OCI-LY7 (cell line): ENCODE results near the gene CDK2AP2. TPM values are rescaled to one million over a fixed set of nuclear protein-coding genes. Genes with fewer than 3 reads are reported as not detected.
A peak's percentile ranks its signal among the peaks of the same experiment; 100 is the strongest.

Source experiments
- BruUV-seq: library from RNA; stranded (reverse); fragments of 400-500 nt; replicated peaks from 2 replicates; lab custom pipeline; 2021; lab: Mats Ljungman, UMichigan
- CTCF ChIA-PET: fragments of 300-600 bp; sonication (Branson Sonifier 250); formaldehyde crosslinking; loops from one replicate; lab custom pipeline; 2022; ENCODE audit warnings: antibody characterized with exemption; ENCODE audit not compliant: unreplicated experiment; lab: Charles Lee
- POLR2A ChIA-PET: fragments of 300-600 bp; sonication (Branson Sonifier 250); formaldehyde crosslinking; loops from one replicate; lab custom pipeline; 2022; ENCODE audit warnings: antibody characterized with exemption; lab: Charles Lee
- DNase-seq: peaks from one replicate; pipeline ENCODE4 v3.0.0-alpha.2; 2015; ENCODE audit warnings: low spot score
- H2AFZ ChIP-seq: fragments of 200-600 bp; sonication (generic), shearing (Covaris generic); 2 replicates; pipeline ENCODE4 v1.6.1; 2014; ENCODE audit warnings: mild to moderate bottlenecking, antibody characterized with exemption, low read length, moderate library complexity
- H3K27ac ChIP-seq: fragments of 200-600 bp; sonication (generic); 2 replicates; pipeline ENCODE4 v1.5.1; 2014; ENCODE audit warnings: mixed run types, low read depth, mild to moderate bottlenecking, moderate library complexity, low read length, inconsistent platforms; ENCODE audit not compliant: poor library complexity, severe bottlenecking
- H3K36me3 ChIP-seq: fragments of 200-600 bp; sonication (generic); 2 replicates; pipeline ENCODE4 v1.6.1; 2014; ENCODE audit warnings: mild to moderate bottlenecking, antibody characterized with exemption, low read length, moderate library complexity, mixed read lengths; ENCODE audit not compliant: insufficient read depth
- H3K4me1 ChIP-seq: fragments of 200-600 bp; sonication (generic); 2 replicates; pipeline ENCODE4 v1.5.1; 2014; ENCODE audit warnings: mild to moderate bottlenecking, low read length; ENCODE audit not compliant: insufficient read depth, poor library complexity, severe bottlenecking
- H3K4me2 ChIP-seq: fragments of 200-600 bp; sonication (generic); 2 replicates; pipeline ENCODE4 v1.6.1; 2014; ENCODE audit warnings: mild to moderate bottlenecking, low read length
- H3K4me3 ChIP-seq: fragments of 200-600 bp; sonication (generic); 2 replicates; pipeline ENCODE4 v1.5.1; 2014; ENCODE audit warnings: mild to moderate bottlenecking, low read depth, low read length; ENCODE audit not compliant: poor library complexity, severe bottlenecking
- H3K79me2 ChIP-seq: fragments of 200-600 bp; sonication (generic); 2 replicates; pipeline ENCODE4 v1.6.1; 2016; ENCODE audit warnings: low read depth, mild to moderate bottlenecking, low read length, moderate library complexity, mixed read lengths; ENCODE audit not compliant: insufficient read depth
- H3K9me2 ChIP-seq: fragments of 200-600 bp; sonication (generic); 2 replicates; pipeline ENCODE4 v1.6.1; 2016; ENCODE audit warnings: mild to moderate bottlenecking, low read length, mixed read lengths; ENCODE audit not compliant: insufficient read depth
- H3K9me3 ChIP-seq: fragments of 200-600 bp; sonication (generic); 2 replicates; pipeline ENCODE4 v1.6.1; 2014; ENCODE audit warnings: mild to moderate bottlenecking, mixed run types, low read length, mixed read lengths
- H4K20me1 ChIP-seq: fragments of 200-600 bp; sonication (generic); 2 replicates; pipeline ENCODE4 v1.6.1; 2014; ENCODE audit warnings: mild to moderate bottlenecking, antibody characterized with exemption, low read length, moderate library complexity, mixed read lengths; ENCODE audit not compliant: insufficient read depth
- CTCF ChIP-seq: fragments of 200-600 bp; sonication (generic); conservative IDR thresholded peaks from 2 replicates; pipeline ENCODE4 v1.5.1; 2014; ENCODE audit warnings: mild to moderate bottlenecking, antibody characterized with exemption, low read length, moderate library complexity, mixed read lengths
- EZH2phosphoT487 ChIP-seq: fragments of 200-600 bp; sonication (generic); IDR thresholded peaks from 2 replicates; pipeline ENCODE4 v1.6.1; 2018; ENCODE audit warnings: low read depth, borderline replicate concordance, mild to moderate bottlenecking, mixed run types, antibody characterized with exemption, low read length, moderate library complexity, mixed read lengths
- intact Hi-C: fragments of 100-400 bp; cut with micrococcal nuclease; formaldehyde crosslinking; loops from one replicate; pipeline ENCODE4 v1.10.0; 2022; ENCODE audit not compliant: unreplicated experiment
- total RNA-seq, 2 experiments: library from RNA; depleted of rRNA in 1 of 2; stranded (reverse); fragments of >200 nt in 1 of 2; shearing (Covaris generic) in 1 of 2; gene quantifications; 2 replicates each; pipeline ENCODE4 v1.2.3, GENCODE V29; 2014 to 2022

CDK2AP2 gene
- total RNA-seq, 2 experiments from 2014 or later, result 71.5 to 90.2 TPM

- 0 out of 2 replicates have a peak, but pooled peaks cover 9% of the 10 kb centered on the region for H4K20me1 ChIP-seq
- H3K9me3 ChIP-seq, result no peaks in the 10 kb centered on the region
- ChIA-PET CTCF (no interaction called here), POLR2A (interaction anchor here (0.6 kb wide), 1 partner anchor 296 kb away, joined by 3 read pairs; no protein-coding TSS in a partner anchor)
- no peak for TF ChIP-seq CTCF
- TF ChIP-seq EZH2phosphoT487, result no peak
- peak overlapping the region; percentile 88 for H3K4me3 ChIP-seq
- H3K79me2 ChIP-seq, result peaks cover 19% of the 10 kb centered on the region
- H3K27ac ChIP-seq, result peak overlapping the region; percentile 70
- no TSS peak for BruUV-seq
- H3K9me2 ChIP-seq, result no peaks in the 10 kb centered on the region
- peak overlapping the region; percentile 84 for H3K4me2 ChIP-seq
- DNase-seq, result peak; percentile 99
- intact Hi-C loops, result loop anchor here (5.0 kb wide), 4 partner anchors 86 to 241 kb away; partner anchors contain the start of genes GRK2 and POLD4
- peak overlapping the region; percentile 85 for H2AFZ ChIP-seq
- H3K4me1 ChIP-seq, result peaks cover 35% of the 10 kb centered on the region
- H3K36me3 ChIP-seq, result peaks cover 9% of the 10 kb centered on the region; the same call in 1 of the 2 replicates
These were observed 642 bp upstream of the CDK2AP2 start for GRCh38 chr11:67508486-67509121.

GRCh38 chr11:67507242-67507863, 609 bp downstream of the CDK2AP2 start:
- Histone ChIP-seq H3K4me1 (peaks cover 38% of the 10 kb centered on the region), H3K36me3 (peaks cover 9% of the 10 kb centered on the region; the same call in 1 of the 2 replicates), H3K4me2 (peak overlapping the region; percentile 97), H4K20me1 (0 out of 2 replicates have a peak, but pooled peaks cover 9% of the 10 kb centered on the region), H3K9me2 (no peaks in the 10 kb centered on the region), H3K79me2 (peaks cover 19% of the 10 kb centered on the region), H3K9me3 (no peaks in the 10 kb centered on the region), H2AFZ (no peak overlapping the region), H3K4me3 (peak overlapping the region; percentile 88), H3K27ac (peak overlapping the region; percentile 70)
- ChIA-PET CTCF (no interaction called here), POLR2A (interaction anchor here (0.6 kb wide), 1 partner anchor 1001 kb away, joined by 3 read pairs; no protein-coding TSS in a partner anchor)
- DNase-seq, result no peak
- TF ChIP-seq CTCF (no peak), EZH2phosphoT487 (no peak)
- intact Hi-C loops, result loop anchor here (2.0 to 5.0 kb wide), 6 partner anchors 23 to 240 kb away; partner anchors contain the start of genes GRK2 and POLD4
- BruUV-seq, result no TSS peak
